ENCODE results near the gene QSOX2.

- TF ChIP-seq POLR2AphosphoS5 (IDR thresholded peaks at IDR 0.05; ENCODE audit: insufficient read depth in 1 of 2, low read depth in 1 of 2): no peak
- no peak for TF ChIP-seq CTCF (IDR thresholded peaks at IDR 0.05)
- TF ChIP-seq POLR2A (IDR thresholded peaks at IDR 0.05): no peak
These were observed 55.4 kb downstream of the QSOX2 start for GRCh38 chr9:136190237-136190601.
